Cardiac muscle cell (in vitro differentiated cells and primary cell): ENCODE data around the gene SLC9A5. TPM values are rescaled to one million over a fixed set of nuclear protein-coding genes. Genes with fewer than 3 reads are reported as not detected.

Experiments
- DNase-seq, 2 donors: peaks; one replicate each; pipeline versions ENCODE4 v3.0.0 to v3.0.0-alpha.2; 2010 to 2017; ENCODE audit warnings: low read depth in 1 of 2, low spot score in 1 of 2
- H3K27ac ChIP-seq: fragments of 200-600 bp; sonication (generic); 2 replicates; pipeline ENCODE4 v1.5.1; 2016
- H3K27me3 ChIP-seq: fragments of 200-600 bp; sonication (generic); 2 replicates; pipeline ENCODE4 v1.6.0; 2016; ENCODE audit warnings: control low read depth
- H3K36me3 ChIP-seq: fragments of 200-600 bp; sonication (generic); 2 replicates; pipeline ENCODE4 v1.5.1; 2016; ENCODE audit warnings: control low read depth
- H3K4me1 ChIP-seq: fragments of 200-600 bp; sonication (generic); 2 replicates; pipeline ENCODE4 v1.8.1; 2017; ENCODE audit warnings: low read depth, mild to moderate bottlenecking, mixed run types
- H3K4me3 ChIP-seq: fragments of 200-600 bp; sonication (generic); 2 replicates; pipeline ENCODE4 v1.5.1; 2016; ENCODE audit warnings: mild to moderate bottlenecking
- H3K9me3 ChIP-seq: fragments of 200-600 bp; sonication (generic); 2 replicates; pipeline ENCODE4 v1.5.1; 2017; ENCODE audit warnings: low read depth, mild to moderate bottlenecking, control low read depth
- polyA plus RNA-seq: library from polyadenylated mRNA; unstranded; fragments of >200 nt; fragmentation: Nextera tagmentation; extraction: Ambion mirVana; gene quantifications from 2 replicates; pipeline ENCODE4 v1.2.1, GENCODE V29; 2016
- total RNA-seq: library from RNA; depleted of rRNA; stranded (reverse); fragments of >200 nt; gene quantifications from 2 replicates; pipeline ENCODE4 v1.2.3, GENCODE V29; 2016
- TF ChIP-seq, protein P1 (sequence below): IDR thresholded peaks from 2 replicates; pipeline ENCODE4 v1.5.1; 2012; ENCODE audit warnings: low read depth, mild to moderate bottlenecking, low read length

SLC9A5 gene
- total and polyA plus RNA-seq, 2 experiments from 2014 or later = 4.5 to 4.6 TPM

DNA sequence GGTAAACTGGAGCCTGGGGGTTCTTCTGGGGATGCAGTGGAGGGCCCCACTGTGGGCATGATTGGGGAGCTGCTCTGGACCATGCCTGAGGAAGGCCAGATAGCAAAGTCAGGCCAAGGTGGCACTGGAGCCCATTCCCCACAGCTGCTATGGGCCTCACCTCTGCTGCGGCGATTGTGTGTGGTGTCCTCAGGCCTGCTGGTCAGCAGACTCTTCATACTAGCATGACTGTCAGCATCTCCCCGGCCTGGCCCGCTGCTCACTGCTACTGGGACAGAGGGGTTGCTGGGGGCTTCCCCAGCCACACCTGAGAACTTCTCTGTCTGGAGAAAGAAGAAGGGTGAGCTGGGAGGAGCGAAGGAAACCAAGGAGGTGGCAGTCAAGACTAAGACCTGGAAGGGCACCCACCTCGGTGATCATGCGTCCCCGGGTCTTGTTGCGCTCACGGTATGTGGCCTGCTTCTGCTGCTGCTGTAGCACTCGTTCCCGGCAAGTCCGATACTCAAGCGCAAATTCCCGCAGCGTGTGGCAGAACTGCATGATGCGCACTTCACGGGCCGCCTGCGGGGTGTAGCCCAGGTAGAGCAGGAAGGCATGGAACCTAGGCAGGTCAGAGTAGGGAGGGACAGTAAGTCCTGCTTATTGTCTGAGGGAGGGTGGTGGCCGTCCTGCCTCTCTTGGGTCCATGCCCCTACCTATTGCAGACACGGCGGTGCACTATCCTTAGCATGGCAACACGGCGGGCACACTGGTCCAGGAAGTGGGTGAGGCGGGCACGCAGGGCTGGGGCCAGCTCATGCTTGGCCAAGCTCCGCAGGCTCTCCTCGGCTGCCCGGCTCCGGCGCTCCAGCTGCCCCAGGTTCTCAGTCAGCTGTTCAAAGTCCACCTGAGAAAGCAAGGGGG, 18.6 kb upstream of the SLC9A5 start:
- H3K4me3 ChIP-seq = no peak overlapping the region
- H3K36me3 ChIP-seq = peaks cover 16% of the 10 kb centered on the region
- H3K9me3 ChIP-seq = no peaks in the 10 kb centered on the region
- H3K27me3 ChIP-seq = no peaks in the 10 kb centered on the region
- H3K4me1 ChIP-seq = no peaks in the 10 kb centered on the region
- no peak overlapping the region for H3K27ac ChIP-seq
- no peak for DNase-seq
- TF ChIP-seq, protein P1, sequence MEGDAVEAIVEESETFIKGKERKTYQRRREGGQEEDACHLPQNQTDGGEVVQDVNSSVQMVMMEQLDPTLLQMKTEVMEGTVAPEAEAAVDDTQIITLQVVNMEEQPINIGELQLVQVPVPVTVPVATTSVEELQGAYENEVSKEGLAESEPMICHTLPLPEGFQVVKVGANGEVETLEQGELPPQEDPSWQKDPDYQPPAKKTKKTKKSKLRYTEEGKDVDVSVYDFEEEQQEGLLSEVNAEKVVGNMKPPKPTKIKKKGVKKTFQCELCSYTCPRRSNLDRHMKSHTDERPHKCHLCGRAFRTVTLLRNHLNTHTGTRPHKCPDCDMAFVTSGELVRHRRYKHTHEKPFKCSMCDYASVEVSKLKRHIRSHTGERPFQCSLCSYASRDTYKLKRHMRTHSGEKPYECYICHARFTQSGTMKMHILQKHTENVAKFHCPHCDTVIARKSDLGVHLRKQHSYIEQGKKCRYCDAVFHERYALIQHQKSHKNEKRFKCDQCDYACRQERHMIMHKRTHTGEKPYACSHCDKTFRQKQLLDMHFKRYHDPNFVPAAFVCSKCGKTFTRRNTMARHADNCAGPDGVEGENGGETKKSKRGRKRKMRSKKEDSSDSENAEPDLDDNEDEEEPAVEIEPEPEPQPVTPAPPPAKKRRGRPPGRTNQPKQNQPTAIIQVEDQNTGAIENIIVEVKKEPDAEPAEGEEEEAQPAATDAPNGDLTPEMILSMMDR = no peak

DNA sequence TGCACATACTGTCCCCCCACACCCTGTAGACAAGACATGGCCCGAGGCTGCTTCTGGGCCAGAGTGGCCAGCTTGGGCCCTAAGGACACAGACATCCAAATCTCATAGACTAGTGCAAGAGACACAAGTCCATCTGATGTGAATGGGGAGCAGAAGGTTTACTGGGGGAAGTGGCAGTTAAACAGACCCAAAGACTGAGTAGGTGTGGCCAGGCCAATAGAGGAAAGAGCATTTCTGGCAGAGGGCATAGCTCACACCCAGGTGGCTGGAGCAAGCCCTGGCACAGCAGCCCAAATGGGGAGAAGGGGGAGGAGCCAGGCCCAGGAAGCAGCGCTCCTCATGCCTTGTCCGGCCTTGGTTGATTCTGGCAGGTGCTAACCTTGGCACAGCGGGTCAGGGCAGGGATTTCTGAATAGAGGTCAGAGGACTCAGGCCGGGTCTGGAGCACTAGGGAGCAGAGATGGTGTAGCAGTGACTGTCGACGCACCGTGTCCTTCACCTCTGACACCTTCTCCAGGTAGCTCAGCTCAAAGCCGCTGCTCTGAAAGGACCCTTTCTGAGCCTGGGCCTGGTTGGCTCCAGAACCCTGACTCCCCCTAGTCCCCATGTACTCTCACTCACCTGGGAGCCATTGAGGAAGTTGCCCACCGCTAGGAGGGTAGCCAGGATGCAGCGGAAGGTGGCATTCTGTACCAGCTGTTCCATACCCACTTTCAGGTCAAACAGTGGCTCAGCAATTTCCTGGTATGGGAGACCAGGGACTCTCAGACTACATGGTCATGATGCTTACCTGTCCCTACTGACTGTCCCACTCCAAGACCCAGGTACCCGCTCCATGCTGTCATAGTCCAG, 17.7 kb upstream of the SLC9A5 start:
- Histone ChIP-seq H3K27ac (no peak overlapping the region), H3K36me3 (peaks cover 16% of the 10 kb centered on the region), H3K27me3 (no peaks in the 10 kb centered on the region), H3K4me1 (no peaks in the 10 kb centered on the region), H3K9me3 (no peaks in the 10 kb centered on the region), H3K4me3 (no peak overlapping the region)
- TF ChIP-seq, protein P1 = no peak
- DNase-seq = no peak

DNA sequence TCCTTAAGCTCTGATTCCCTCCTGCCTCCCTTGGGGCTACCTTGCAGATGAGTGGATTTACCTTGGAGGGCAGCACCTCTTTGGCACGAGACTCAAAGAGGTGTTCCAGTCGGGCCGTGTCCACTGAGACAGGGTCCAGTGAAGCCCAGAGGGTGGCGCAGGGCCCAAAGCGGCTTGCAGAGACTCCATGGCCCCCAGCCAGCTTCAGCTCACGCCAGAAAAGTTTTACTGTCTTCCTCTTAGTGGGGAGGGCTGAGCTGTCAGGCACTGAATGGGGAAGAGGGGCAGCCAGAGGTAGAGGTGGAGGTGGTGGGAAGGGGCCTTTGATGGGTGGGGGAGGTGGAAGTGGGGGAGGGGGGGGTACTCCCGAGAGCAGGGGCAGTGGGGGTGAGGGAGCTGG, 15.2 kb upstream of the SLC9A5 start:
- Histone ChIP-seq H3K27ac (no peak overlapping the region), H3K36me3 (peaks cover 20% of the 10 kb centered on the region), H3K4me1 (no peaks in the 10 kb centered on the region), H3K9me3 (no peaks in the 10 kb centered on the region), H3K4me3 (no peak overlapping the region), H3K27me3 (no peaks in the 10 kb centered on the region)
- DNase-seq = no peak
- TF ChIP-seq, protein P1 = no peak

DNA sequence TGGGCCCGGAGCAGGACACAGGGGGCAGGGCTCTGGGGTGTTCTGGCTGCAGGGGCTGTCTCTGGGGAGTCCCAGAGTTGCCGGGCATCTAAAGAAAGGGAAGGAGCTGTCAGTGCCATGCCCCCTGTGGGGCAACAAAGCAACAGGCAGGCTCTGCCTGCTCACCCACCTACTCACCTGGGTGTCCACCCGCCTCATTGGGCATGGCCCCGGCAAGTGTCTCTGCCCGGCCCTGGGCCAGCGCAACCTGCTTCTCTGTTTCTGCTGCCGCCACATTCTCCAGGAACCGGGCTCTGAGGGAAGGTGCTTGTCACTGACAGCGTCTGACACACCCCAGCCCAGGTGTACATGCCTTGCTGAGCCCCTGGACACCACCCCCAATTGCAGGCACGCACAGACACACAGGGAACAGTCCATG, 14.6 kb upstream of the SLC9A5 start:
- Histone ChIP-seq H3K4me3 (no peak overlapping the region), H3K9me3 (no peaks in the 10 kb centered on the region), H3K27ac (no peak overlapping the region), H3K36me3 (peaks cover 20% of the 10 kb centered on the region), H3K27me3 (no peaks in the 10 kb centered on the region), H3K4me1 (no peaks in the 10 kb centered on the region)
- TF ChIP-seq, protein P1 = no peak
- no peak for DNase-seq

- Histone ChIP-seq H3K9me3 (no peaks in the 10 kb centered on the region), H3K4me3 (no peak overlapping the region), H3K36me3 (peaks cover 12% of the 10 kb centered on the region), H3K27me3 (no peaks in the 10 kb centered on the region), H3K27ac (no peak overlapping the region), H3K4me1 (no peaks in the 10 kb centered on the region)
- no peak for DNase-seq
- TF ChIP-seq, protein P1 = no peak
Observed at GRCh38 chr16:67235816-67236562, 12.8 kb upstream of the SLC9A5 start.
